Right forelimb (tissue), 1 donor: ENCODE measurements around the gene DERA.

ENCODE experiments used
- DNase-seq: peaks from one replicate; pipeline ENCODE4 v3.0.0-alpha.2; 2018

Gene DERA

GRCh38 chr12:16086942-16087341 lies 175.8 kb downstream of the DERA start:
- DNase-seq: no peak
